WERI-Rb-1 (cell line): ENCODE results near the gene TEDC1.

Source experiments
- DNase-seq: peaks from one replicate; pipeline ENCODE4 v3.0.0-alpha.2; 2020
- H3K27ac ChIP-seq: fragments of 250-450 bp; sonication (Bioruptor Pico); 2 replicates; pipeline ENCODE4 v1.5.1; 2020; ENCODE audit warnings: mild to moderate bottlenecking, moderate library complexity
- H3K27me3 ChIP-seq: fragments of 250-450 bp; sonication (Bioruptor Pico); 2 replicates; pipeline ENCODE4 v1.5.1; 2021; ENCODE audit warnings: mild to moderate bottlenecking, low read depth, moderate library complexity; ENCODE audit not compliant: insufficient read depth, severe bottlenecking
- H3K36me3 ChIP-seq: fragments of 250-450 bp; sonication (Bioruptor Pico); 2 replicates; pipeline ENCODE4 v1.5.1; 2020; ENCODE audit warnings: mild to moderate bottlenecking, moderate library complexity
- H3K4me3 ChIP-seq: 2 replicates; pipeline ENCODE4 v1.5.1; 2011; ENCODE audit warnings: low read depth, mild to moderate bottlenecking, control low read depth, low read length
- H3K9me3 ChIP-seq: fragments of 250-450 bp; sonication (Bioruptor Pico); 2 replicates; pipeline ENCODE4 v1.5.1; 2021; ENCODE audit warnings: mild to moderate bottlenecking, moderate library complexity; ENCODE audit not compliant: severe bottlenecking
- CTCF ChIP-seq: IDR thresholded peaks from 2 replicates; pipeline ENCODE4 v1.5.1; 2011; ENCODE audit warnings: low read depth, mild to moderate bottlenecking, control low read depth, inconsistent platforms, low read length

The TEDC1 gene

GRCh38 chr14:105490572-105491365 is at the start of gene TEDC1:
Gene TEDC1, plus strand, starts transcription at chr14:105491246. Its CDS starts 130 bp downstream, at chr14:105491376.
- Histone ChIP-seq H3K36me3 (peaks cover 19% of the 10 kb centered on the region), H3K4me3 (peak within 1 kb of the TSS; percentile 84), H3K27ac (peak within 1 kb of the TSS; percentile 96), H3K27me3 (no peaks in the 10 kb centered on the region), H3K9me3 (no peaks in the 10 kb centered on the region)
- peak; percentile 99 for DNase-seq
- peak; percentile 81 for TF ChIP-seq CTCF

- Histone ChIP-seq H3K36me3 (peaks cover 6% of the 10 kb centered on the region; the same call in 1 of the 2 replicates), H3K9me3 (no peaks in the 10 kb centered on the region), H3K27me3 (no peaks in the 10 kb centered on the region), H3K4me3 (no peak overlapping the region), H3K27ac (no peak overlapping the region)
- DNase-seq = no peak
- TF ChIP-seq CTCF = no peak
Observed at GRCh38 chr14:105442125-105442524, 48.9 kb upstream of the TEDC1 start.

- Histone ChIP-seq H3K36me3 (peaks cover 6% of the 10 kb centered on the region; the same call in 1 of the 2 replicates), H3K27me3 (no peaks in the 10 kb centered on the region), H3K9me3 (no peaks in the 10 kb centered on the region), H3K4me3 (no peak overlapping the region), H3K27ac (no peak overlapping the region)
- DNase-seq = no peak
- TF ChIP-seq CTCF = no peak
Observed at GRCh38 chr14:105442834-105443233, 48.2 kb upstream of the TEDC1 start.

GRCh38 chr14:105444859-105445258 is 46.2 kb upstream of the TEDC1 start:
- Histone ChIP-seq H3K27ac (no peak overlapping the region), H3K4me3 (no peak overlapping the region), H3K36me3 (peaks cover 13% of the 10 kb centered on the region), H3K27me3 (no peaks in the 10 kb centered on the region), H3K9me3 (no peaks in the 10 kb centered on the region)
- no peak for DNase-seq
- no peak for TF ChIP-seq CTCF

GRCh38 chr14:105445290-105445689 is 45.8 kb upstream of the TEDC1 start:
- TF ChIP-seq CTCF = no peak
- H3K27me3 ChIP-seq = no peaks in the 10 kb centered on the region
- no peak for DNase-seq
- H3K4me3 ChIP-seq = no peak overlapping the region
- H3K36me3 ChIP-seq = peaks cover 17% of the 10 kb centered on the region
- H3K9me3 ChIP-seq = no peaks in the 10 kb centered on the region
- no peak overlapping the region for H3K27ac ChIP-seq
